Stimulated activated CD4-positive, alpha-beta T cell treated with anti-CD3 and anti-CD28 coated beads, Interleukin-15, amount 100 ng/mL, for 48 hours (primary cell): Measurements from ENCODE around the gene HAVCR2.

Source experiments
- DNase-seq, 2 donors: peaks; one replicate each; pipeline ENCODE4 v3.0.0-alpha.2; 2020; ENCODE audit warnings: low read depth in 2 of 2

The HAVCR2 gene

DNA sequence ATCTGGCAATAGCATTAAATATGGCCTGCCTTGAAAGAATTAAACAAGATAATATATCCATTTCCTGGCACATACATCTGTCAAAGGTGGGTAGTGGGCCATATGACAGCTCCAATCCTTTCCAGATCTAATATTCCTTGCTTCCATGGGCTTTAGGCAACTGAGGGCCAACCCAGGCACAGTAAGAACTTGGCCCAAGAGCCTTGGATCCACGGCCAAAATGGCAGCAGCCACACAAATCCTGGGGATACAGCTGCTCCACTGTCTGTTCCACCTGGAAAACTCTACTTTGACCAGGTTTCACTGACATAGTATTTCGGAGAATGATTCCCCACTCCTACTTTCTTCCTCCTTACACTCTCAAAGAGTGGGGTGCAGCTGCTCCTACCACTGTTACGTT lies 63.2 kb downstream of the HAVCR2 start:
- no peak for DNase-seq

DNA sequence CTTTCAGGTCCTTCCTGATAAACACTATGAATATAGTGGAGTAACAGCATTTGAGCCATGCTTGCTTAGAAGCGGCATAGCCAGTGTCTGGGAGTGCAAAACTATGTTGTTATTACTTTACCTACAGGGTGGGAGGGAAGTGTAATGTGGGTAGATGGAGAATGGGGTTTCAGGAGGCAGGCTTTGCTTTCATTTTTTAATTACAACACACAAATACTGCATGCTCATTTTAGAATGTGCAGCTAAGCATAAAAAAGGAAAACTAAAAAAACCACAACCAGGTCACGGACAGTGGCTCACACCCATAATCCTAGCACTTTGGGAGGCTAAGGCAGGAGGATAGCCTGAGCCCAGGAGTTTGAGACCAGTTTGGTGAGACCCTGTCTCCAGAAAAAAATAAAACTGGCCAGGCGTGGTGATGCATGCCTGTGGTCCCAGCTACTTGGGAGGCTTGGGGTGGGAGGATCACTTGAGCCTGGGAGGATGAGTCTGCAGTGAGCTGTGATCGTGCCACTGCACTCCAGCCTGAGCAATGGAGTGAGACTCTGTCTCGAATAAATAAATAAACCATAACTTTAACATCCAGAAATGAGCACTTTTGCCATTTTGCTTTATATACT lies 70.2 kb downstream of the HAVCR2 start:
- no peak for DNase-seq
